HG02678 (cell line): ENCODE measurements around the gene COPZ1.
A peak's percentile ranks its signal among the peaks of the same experiment; 100 is the strongest.

Source experiments
- ATAC-seq: cut with Tn5 transposase; IDR thresholded peaks from one replicate; pipeline ENCODE4 v1.9.1; 2021; ENCODE audit warnings: mild to moderate bottlenecking, moderate library complexity; ENCODE audit not compliant: unreplicated experiment

The COPZ1 gene

GRCh38 chr12:54374562-54375258 is 49.8 kb downstream of the COPZ1 start:
- no peak for ATAC-seq

DNA sequence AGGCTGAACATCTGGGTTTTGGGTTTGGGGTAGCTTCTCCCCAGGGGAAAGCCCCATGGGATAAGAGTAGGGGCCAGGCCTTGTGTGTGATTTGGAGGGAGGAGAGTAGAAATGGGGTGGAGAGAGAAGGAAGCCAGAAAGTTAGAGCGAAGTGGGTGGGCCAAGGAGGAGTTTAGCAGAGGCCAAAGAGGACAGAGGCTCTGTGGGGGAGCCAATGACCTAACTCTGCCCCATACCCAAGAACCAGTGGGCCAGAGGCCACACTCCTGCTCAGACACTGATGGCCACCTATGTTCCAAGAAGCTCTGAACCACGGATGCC is 50.3 kb downstream of the COPZ1 start:
- ATAC-seq: no peak

DNA sequence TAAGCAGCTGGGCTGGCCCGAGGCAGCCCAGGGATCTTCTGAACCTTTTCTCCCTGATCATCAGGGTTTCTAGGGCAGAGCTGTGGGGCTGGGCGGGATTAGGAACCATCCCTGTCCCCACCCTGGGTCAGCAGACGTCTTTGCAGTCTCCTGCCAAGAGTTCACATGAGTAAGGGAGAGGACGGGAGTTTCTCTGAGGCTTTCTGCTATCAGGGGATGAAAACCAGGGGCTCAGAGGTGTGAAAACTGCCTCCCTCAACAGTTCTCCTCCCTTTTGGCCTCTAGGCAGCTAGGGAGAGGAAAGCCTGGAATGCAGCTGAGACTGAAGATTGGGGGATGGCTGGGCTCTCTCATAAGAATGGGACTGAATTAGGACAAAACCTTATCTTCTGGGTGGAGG is 51.7 kb downstream of the COPZ1 start:
- no peak for ATAC-seq

- no peak for ATAC-seq
Measured at GRCh38 chr12:54377007-54377406, 52.1 kb downstream of the COPZ1 start.

- ATAC-seq: no peak
Measured at GRCh38 chr12:54377797-54378515, 53.0 kb downstream of the COPZ1 start.

DNA sequence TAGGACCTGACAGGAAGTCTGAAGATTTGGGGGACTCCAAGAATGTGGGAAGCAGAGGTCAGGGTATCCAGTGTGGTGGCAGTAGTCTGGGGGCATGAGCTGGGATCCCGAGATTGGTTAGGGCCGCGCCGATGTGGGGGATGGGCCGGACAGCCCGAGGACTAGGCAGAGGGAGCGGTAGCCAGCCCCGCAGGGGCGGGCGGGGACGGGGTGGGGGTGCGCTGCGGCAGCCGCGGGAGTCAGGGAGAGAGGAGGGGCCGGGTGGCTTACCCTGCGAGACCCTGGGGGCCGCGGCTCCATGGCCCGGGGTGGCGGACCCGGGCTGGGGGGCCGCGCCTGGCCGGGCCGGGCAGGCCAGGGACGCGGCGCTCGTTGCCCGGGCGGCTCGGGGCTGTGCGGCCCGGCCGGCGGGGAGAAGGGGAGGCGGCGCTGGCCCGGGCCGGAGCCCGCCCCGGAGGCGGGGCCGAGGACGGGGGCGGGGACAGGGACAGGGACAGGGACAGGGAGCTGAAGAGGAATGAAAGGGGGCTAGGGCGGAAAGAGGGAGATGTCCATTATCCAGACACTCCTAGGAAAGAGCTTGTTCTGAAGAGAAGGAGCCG is 54.0 kb downstream of the COPZ1 start:
- no peak for ATAC-seq

DNA sequence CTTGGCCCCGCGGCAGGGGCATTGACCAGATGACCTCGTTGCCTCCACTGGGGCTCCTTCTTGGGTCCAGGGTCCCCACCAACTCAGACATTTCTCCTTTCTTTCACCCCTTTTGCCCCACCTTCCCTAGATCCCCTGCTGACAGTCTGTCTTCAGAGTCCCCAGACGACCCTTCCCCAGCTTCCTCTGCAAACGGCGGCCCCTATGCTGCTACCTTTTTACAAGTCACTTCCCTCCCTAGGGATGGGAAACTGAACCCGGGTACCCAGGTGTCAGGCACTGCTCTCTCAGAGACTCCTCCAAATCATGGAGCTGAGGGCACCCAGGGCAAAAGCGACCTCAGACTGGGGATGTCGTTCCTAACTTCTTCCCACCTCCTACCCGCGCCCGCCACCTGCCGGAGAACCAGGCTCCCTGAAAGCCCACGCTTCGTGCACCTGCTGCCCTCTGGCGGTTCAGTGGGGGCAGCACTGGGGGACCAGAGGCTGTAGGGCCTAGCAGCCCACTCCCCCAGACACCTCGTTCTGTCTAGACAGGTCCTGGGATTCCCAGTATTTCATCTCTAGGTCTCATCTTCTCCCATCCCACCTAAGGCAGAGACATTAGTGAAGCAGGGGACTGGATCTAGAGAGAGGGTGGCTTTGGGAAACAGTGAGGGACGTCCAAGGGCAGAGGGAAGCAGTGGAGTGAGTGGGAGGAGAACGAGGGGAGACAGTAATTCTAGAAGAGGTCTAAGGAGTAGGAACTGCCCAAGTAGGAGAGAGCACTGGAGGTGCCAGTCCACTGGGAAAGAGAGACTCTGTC is 54.7 kb downstream of the COPZ1 start:
- ATAC-seq: peak; percentile 89

GRCh38 chr12:54381136-54381535 is 56.2 kb downstream of the COPZ1 start:
- no peak for ATAC-seq

DNA sequence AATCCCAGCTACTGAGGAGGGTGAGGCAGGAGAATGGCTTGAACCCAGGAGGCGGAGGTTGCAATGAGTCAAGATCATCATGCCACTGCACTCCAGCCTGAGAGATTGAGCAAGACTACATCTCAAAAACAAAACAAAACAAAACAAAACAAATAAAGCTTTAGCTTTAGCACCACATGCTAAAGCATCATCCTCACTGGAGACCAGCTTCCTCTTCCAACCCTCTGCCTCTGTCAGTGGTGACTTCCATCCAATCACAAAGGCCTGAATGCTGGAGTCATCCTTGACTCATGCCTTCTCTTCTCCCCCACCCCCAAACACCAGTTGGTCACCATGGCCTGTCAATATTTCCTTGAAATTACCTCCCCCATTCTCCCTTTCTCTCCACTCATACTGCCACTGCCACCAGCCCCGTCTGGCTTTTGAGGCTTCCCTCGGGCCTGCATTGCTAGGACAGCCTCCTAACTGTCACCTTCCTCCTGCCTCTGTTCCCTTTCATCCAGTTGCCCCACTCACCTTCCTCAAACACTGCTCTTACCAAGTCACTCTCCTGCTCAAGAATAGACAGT is 58.2 kb downstream of the COPZ1 start:
- ATAC-seq: no peak

DNA sequence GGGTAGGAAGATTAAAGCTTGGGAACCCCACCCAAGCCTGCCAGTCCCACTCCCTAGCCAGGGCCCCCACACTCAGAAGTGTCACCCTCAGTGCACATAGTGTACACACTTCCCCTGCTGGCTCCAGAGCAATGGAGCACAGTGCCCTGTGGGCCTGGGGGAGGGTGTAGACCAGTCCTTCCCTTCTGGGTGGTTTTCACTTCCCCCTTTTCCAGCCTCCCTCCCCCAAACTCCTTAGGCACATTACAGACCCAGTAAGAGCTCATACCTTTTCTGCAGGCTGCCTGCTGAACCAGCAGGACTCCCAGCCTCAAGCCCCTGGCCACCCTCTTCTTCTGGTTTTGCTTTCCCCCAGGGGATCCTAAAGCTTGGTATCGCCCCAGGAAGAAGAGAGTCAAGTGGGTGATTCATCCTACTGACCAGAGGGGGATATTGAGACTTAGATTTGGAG is 59.7 kb downstream of the COPZ1 start, which contains the start of gene ZNF385A:
Gene ZNF385A, minus strand, starts transcription at position 143 of the 451 bp plus-strand sequence. CDS start 219 bp downstream, outside the sequence.
- peak; percentile 35 for ATAC-seq

- peak; percentile 71 for ATAC-seq
Measured at GRCh38 chr12:54385251-54385914, 60.5 kb downstream of the COPZ1 start.

GRCh38 chr12:54386403-54387113 is 61.6 kb downstream of the COPZ1 start:
- no peak for ATAC-seq

DNA sequence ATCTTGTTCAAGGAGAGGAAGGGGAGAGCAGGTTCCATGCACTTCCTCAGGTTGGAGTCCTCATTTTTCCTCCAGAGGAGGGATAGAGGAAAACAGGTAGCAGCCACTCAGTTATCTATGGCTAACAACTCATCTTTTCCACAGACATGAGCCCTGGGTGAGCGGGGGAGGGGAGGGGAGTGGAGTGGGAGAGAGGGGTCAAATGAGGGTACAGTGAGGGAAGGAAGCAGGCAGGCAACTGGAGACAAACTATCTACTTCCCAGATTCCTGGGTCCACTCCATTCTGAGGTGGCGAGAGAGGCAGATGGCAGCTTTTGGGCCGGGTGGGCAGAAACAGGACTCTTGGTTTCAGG is 62.2 kb downstream of the COPZ1 start:
- ATAC-seq: no peak

- no peak for ATAC-seq
Measured at GRCh38 chr12:54388237-54389133, 63.6 kb downstream of the COPZ1 start.

DNA sequence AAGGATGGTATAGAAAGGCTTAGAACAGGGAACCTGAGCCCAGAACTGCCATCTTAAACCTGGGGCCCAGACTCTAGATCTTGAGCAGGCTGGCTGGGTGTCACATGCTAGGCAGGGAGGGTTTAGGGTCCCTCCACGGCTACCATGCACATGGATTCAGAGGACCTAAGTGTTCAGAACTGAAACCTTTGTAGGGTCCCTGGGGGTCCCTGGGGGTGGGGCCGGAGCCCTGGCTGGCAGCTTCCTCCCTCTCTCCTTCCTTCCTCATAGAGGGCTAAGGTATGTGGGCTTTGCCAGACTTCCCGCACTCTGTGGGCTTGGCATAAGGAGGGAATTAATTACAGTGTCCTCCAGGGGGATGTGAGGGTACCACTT is 64.2 kb downstream of the COPZ1 start:
- ATAC-seq: no peak

DNA sequence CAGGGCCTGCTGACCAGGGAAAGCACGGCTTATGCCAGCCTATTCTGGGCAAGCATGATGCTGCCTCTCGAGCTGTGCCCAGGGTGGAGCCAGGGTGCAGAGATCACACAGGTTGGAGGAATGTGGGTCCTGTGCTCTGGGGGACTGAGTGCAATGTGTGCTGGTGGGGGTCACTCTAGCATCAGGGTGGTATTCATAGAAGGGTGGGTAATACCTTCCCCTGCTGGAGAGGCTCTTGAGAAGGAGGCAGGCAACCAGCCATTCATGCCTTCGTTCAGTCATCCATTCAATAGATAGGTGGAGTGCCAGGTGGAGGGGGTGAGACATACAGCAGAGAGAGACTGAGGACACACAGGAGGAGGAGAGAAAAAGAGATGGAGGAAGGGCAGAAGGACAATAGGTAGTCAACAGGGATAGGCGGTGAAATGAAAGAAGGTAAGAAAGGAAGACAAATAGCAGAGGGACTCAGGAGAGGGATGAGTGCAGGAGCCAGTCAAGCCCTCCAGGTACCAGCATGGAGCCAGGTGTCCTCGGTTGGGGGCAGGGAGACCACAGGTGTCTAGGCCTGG is 64.8 kb downstream of the COPZ1 start:
- no peak for ATAC-seq

GRCh38 chr12:54390176-54390667 is 65.3 kb downstream of the COPZ1 start:
- ATAC-seq: no peak
